AG04449 (cell line): ENCODE results near the gene PALM2AKAP2.

Source experiments
- CTCF ChIA-PET: fragments of 350-600 bp; formaldehyde crosslinking; extraction: SDS; loops from one replicate; lab custom pipeline; 2021; ENCODE audit warnings: antibody characterized with exemption; lab: Yijun Ruan, JAX
- POLR2A ChIA-PET: fragments of 400-600, 350-600 bp; formaldehyde crosslinking; extraction: SDS; loops from one replicate; lab custom pipeline; 2020; ENCODE audit warnings: antibody characterized with exemption, inconsistent platforms; lab: Yijun Ruan, JAX
- DNase-seq: peaks from one replicate; pipeline ENCODE4 v3.0.0-alpha.2; 2010; ENCODE audit warnings: low read depth, low spot score
- H3K4me3 ChIP-seq: 2 replicates; pipeline ENCODE4 v1.5.1; 2011; ENCODE audit warnings: low read depth, mild to moderate bottlenecking, control low read depth, low read length
- CTCF ChIP-seq: IDR thresholded peaks from one replicate; pipeline ENCODE4 v1.5.1; 2011; ENCODE audit warnings: mild to moderate bottlenecking, moderate library complexity, low read length, control low read depth, inconsistent platforms; ENCODE audit not compliant: insufficient read depth; ENCODE audit errors: missing control alignments

PALM2AKAP2 gene

GRCh38 chr9:109767404-109767803 is 12.6 kb upstream of the PALM2AKAP2 start:
- TF ChIP-seq CTCF, result no peak
- DNase-seq, result no peak
- CTCF ChIA-PET, result interaction anchor here (1.3 kb wide), 1 partner anchor 25 kb away, joined by 3 read pairs; no protein-coding TSS in a partner anchor
- H3K4me3 ChIP-seq, result no peak overlapping the region
- POLR2A ChIA-PET, result no interaction called here

DNA sequence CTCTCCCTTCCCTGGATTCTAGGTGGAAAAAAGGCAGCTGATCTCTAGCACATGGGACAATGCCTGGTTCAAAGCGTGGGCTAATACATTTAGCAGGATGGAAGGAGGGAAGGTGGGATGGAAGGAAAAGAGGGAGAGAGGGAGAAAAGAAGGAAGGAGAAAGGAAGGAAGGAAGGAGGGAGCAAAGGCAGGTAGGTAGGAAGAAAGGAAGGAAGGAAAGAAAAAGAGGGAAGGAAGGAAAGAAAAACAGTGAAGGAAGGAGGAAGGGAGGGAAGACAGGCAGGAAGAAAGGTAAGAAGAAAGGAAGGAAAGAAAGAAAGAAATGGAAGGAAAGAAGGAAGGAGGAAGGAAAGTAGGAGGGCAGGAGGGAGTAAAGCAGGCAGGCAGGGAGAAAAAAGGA is 12.2 kb upstream of the PALM2AKAP2 start:
- no peak overlapping the region for H3K4me3 ChIP-seq
- CTCF ChIA-PET, result no interaction called here
- DNase-seq, result no peak
- POLR2A ChIA-PET, result no interaction called here
- no peak for TF ChIP-seq CTCF

DNA sequence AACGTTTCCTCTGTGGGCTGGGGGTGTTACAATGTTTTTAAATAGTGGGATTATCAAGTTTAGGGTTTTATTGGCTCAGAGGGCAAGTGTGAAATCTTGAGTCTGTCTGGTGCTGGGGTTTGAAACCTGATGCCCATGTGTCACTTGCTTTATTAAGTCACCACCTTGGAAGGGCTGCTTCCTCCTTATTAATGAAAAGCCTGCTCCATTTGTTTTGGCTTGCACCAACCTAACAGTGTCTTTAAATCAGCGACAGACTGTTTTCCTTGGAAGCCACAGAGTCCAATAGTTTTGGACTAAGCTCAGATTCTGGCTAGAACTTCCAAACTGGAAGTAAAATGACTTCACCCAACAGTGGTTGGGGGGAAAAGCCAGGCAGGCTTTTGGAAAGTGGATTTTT is 10.7 kb upstream of the PALM2AKAP2 start:
- POLR2A ChIA-PET, result interaction anchor here (0.5 kb wide), 1 partner anchor 176 kb away, joined by 3 read pairs; no protein-coding TSS in a partner anchor
- no peak overlapping the region for H3K4me3 ChIP-seq
- CTCF ChIA-PET, result interaction anchor here (1.3 to 2.0 kb wide), 3 partner anchors 10 to 49 kb away, joined by 3 to 9 read pairs (median 4); partner anchors contain the start of gene PALM2AKAP2
- no peak for DNase-seq
- TF ChIP-seq CTCF, result no peak

DNA sequence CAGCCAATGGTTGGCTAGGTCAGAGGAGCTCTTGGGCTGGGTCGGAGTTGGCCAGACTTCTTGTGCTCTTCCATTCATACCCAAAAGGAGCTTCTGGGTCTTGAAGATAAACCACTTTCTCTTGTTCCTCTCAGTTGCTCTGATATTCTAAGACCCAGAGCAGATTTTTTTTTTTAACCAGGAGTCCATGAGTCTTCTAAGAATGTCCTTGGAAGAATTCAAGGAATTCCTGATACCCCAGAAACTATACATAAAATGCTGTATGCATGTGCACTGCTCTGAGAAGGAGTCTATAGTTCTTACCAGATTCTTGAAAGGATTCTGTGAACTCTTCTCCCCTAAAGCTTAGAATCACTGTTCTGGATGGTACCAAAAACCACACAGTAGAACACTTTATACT is 9.9 kb upstream of the PALM2AKAP2 start:
- no peak for DNase-seq
- no peak overlapping the region for H3K4me3 ChIP-seq
- no peak for TF ChIP-seq CTCF
- ChIA-PET POLR2A (no interaction called here), CTCF (interaction anchor here (0.8 to 2.0 kb wide), 5 partner anchors 9 to 48 kb away, joined by 3 to 9 read pairs (median 4); partner anchors contain the start of gene PALM2AKAP2)

DNA sequence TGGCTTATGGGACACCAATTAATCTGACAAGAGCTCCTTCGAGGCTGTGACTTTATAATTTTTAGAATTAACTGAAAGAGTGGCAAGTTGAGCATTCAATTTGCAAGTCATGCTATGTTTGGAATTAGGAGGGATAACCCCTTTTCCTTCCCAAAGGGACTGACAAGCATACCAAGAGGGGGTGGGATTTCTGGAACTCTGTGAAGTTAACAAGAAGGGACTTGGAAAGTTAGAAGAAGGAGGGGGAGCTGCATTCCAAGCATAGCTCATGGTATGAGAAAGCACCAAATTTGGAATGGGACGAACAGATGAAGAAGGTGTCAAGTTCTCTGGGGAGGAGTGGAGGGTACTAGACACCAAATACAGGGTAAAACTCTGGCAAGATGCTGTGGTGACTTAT is 8.9 kb upstream of the PALM2AKAP2 start:
- ChIA-PET POLR2A (interaction anchor here (0.6 to 1.0 kb wide), 3 partner anchors 12 to 28 kb away, joined by 3 to 4 read pairs (median 3); no protein-coding TSS in a partner anchor), CTCF (interaction anchor here (0.8 to 2.0 kb wide), 4 partner anchors 8 to 132 kb away, joined by 3 to 9 read pairs (median 5); partner anchors contain the start of gene PALM2AKAP2)
- DNase-seq, result peak; percentile 92
- H3K4me3 ChIP-seq, result no peak overlapping the region
- no peak for TF ChIP-seq CTCF

- no peak for DNase-seq
- ChIA-PET POLR2A (interaction anchor here (0.6 to 1.0 kb wide), 2 partner anchors 21 to 29 kb away, joined by 3 to 4 read pairs; no protein-coding TSS in a partner anchor), CTCF (interaction anchor here (0.9 to 1.5 kb wide), 2 partner anchors 8 to 11 kb away, joined by 3 to 4 read pairs; no protein-coding TSS in a partner anchor)
- no peak overlapping the region for H3K4me3 ChIP-seq
- no peak for TF ChIP-seq CTCF
Measured at GRCh38 chr9:109771796-109772531, 8.0 kb upstream of the PALM2AKAP2 start.
